Measurements from ENCODE around the gene WDPCP. TPM values are rescaled to one million over a fixed set of nuclear protein-coding genes. Genes with fewer than 3 reads are reported as not detected.

The WDPCP gene
- total and polyA plus RNA-seq, 2 donors (not counting 1 experiment from before 2014, with no cell fraction given), result 5.6 to 22.8 TPM

DNA sequence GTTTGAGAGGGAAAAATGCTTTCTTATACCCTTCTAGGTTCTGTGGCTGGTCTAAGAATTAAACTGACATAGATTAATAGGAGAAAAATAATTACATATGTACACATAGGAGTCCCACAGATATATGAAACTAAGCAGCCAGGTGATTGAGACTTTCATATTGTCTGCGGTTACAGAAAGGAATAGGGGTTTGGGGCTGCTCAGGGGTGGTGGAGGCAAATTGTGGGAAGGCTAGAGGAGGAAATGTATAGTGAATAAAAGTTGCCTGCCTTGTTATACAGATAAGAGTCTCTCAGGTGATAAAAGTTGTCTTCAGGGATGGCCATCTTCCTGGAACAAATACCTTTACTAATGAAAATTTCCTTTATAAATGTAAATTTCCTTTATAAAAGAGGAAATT is 29.1 kb upstream of the WDPCP start:
- Histone ChIP-seq H3K27ac (ENCODE audit: low read length in 2 of 2) (no peak overlapping the region), H3K27me3 (replicated peaks in 1 of 4; ENCODE audit: control extremely low read depth in 1 of 4, control insufficient read depth in 3 of 4, insufficient read depth in 4 of 4, low read length in 3 of 4) (no peaks in the 10 kb centered on the region), H3K79me2 (ENCODE audit: control insufficient read depth, insufficient read depth, low read length) (no peaks in the 10 kb centered on the region), H3K36me3 (replicated peaks in 1 of 2; ENCODE audit: control extremely low read depth in 1 of 2, control insufficient read depth in 1 of 2, extremely low read depth in 1 of 2, insufficient read depth in 2 of 2, low read length in 1 of 2) (no peaks in the 10 kb centered on the region), H3K9ac (ENCODE audit: low read length) (no peak overlapping the region), H3K4me1 (ENCODE audit: control insufficient read depth in 2 of 2, insufficient read depth in 2 of 2, low read length in 2 of 2) (no peaks in the 10 kb centered on the region), H3K4me2 (replicated peaks; ENCODE audit: low read depth, low read length, poor library complexity, severe bottlenecking) (no peak overlapping the region), H2AFZ (ENCODE audit: insufficient read depth, low read depth, low read length, poor library complexity, severe bottlenecking) (no peak overlapping the region), H3K9me3 (ENCODE audit: control extremely low read depth in 1 of 3, control insufficient read depth in 2 of 3, insufficient read depth in 1 of 3, low read length in 2 of 3) (peaks cover 0 to 13% (median 0%) of the 10 kb centered on the region in 3 donors), H4K20me1 (ENCODE audit: control insufficient read depth, insufficient read depth, low read length, poor library complexity, severe bottlenecking) (no peaks in the 10 kb centered on the region), H3K4me3 (ENCODE audit: control extremely low read depth in 1 of 5, extremely low read depth in 1 of 5, insufficient read depth in 1 of 5, low read depth in 2 of 5, low read length in 4 of 5) (no peak overlapping the region)
- peaks cover 10% of the 10 kb centered on the region for H3K27me3 Mint-ChIP-seq
- ChIA-PET CTCF (no interaction called here), POLR2A (no interaction called here)
- WGBS (ENCODE audit: insufficient coverage), result 100% methylated on average over 1 of the region's 1 CpG
- H3K4me1 Mint-ChIP-seq, result no peaks in the 10 kb centered on the region
- no peaks in the 10 kb centered on the region for H3K9me3 Mint-ChIP-seq (ENCODE audit: insufficient read depth)
- intact Hi-C loops (cut with micrococcal nuclease), result no loop called here
- DNase-seq, result no peak
- TF ChIP-seq CTCF (IDR thresholded peaks at IDR 0.05), result no peak
- no peak overlapping the region for H3K4me3 Mint-ChIP-seq
- no peak for ATAC-seq (ENCODE audit: low read depth)
- no peak overlapping the region for H3K27ac Mint-ChIP-seq

GRCh38 chr2:63614983-63615945 is 27.0 kb upstream of the WDPCP start:
- Histone ChIP-seq H3K4me2 (replicated peaks; ENCODE audit: low read depth, low read length, poor library complexity, severe bottlenecking) (no peak overlapping the region), H3K27me3 (replicated peaks in 1 of 4; ENCODE audit: control extremely low read depth in 1 of 4, control insufficient read depth in 3 of 4, insufficient read depth in 4 of 4, low read length in 3 of 4) (no peaks in the 10 kb centered on the region), H4K20me1 (ENCODE audit: control insufficient read depth, insufficient read depth, low read length, poor library complexity, severe bottlenecking) (no peaks in the 10 kb centered on the region), H3K4me3 (ENCODE audit: control extremely low read depth in 1 of 5, extremely low read depth in 1 of 5, insufficient read depth in 1 of 5, low read depth in 2 of 5, low read length in 4 of 5) (no peak overlapping the region), H3K36me3 (replicated peaks in 1 of 2; ENCODE audit: control extremely low read depth in 1 of 2, control insufficient read depth in 1 of 2, extremely low read depth in 1 of 2, insufficient read depth in 2 of 2, low read length in 1 of 2) (no peaks in the 10 kb centered on the region), H3K79me2 (ENCODE audit: control insufficient read depth, insufficient read depth, low read length) (no peaks in the 10 kb centered on the region), H3K4me1 (ENCODE audit: control insufficient read depth in 2 of 2, insufficient read depth in 2 of 2, low read length in 2 of 2) (no peaks in the 10 kb centered on the region), H2AFZ (ENCODE audit: insufficient read depth, low read depth, low read length, poor library complexity, severe bottlenecking) (no peak overlapping the region), H3K9ac (ENCODE audit: low read length) (no peak overlapping the region), H3K27ac (ENCODE audit: low read length in 2 of 2) (no peak overlapping the region), H3K9me3 (ENCODE audit: control extremely low read depth in 1 of 3, control insufficient read depth in 2 of 3, insufficient read depth in 1 of 3, low read length in 2 of 3) (peaks cover 0 to 7% (median 0%) of the 10 kb centered on the region in 3 donors)
- POLR2A ChIA-PET, result no interaction called here
- H3K9me3 Mint-ChIP-seq (ENCODE audit: insufficient read depth), result no peaks in the 10 kb centered on the region
- H3K4me1 Mint-ChIP-seq, result no peaks in the 10 kb centered on the region
- peaks cover 4% of the 10 kb centered on the region for H3K27me3 Mint-ChIP-seq
- DNase-seq, result no peak
- 92% methylated on average over 2 of the region's 9 CpGs for WGBS (ENCODE audit: insufficient coverage)
- CTCF ChIA-PET, result no interaction called here
- intact Hi-C loops (cut with micrococcal nuclease), result no loop called here
- no peak overlapping the region for H3K27ac Mint-ChIP-seq
- TF ChIP-seq CTCF (IDR thresholded peaks at IDR 0.05) (no peak), EZH2 (IDR thresholded peaks at IDR 0.05; ENCODE audit: borderline replicate concordance, insufficient read depth, low read depth, low read length, poor library complexity, severe bottlenecking) (no peak)
- ATAC-seq (ENCODE audit: low read depth), result no peak
- H3K4me3 Mint-ChIP-seq, result no peak overlapping the region

Measured in B cell (primary cell).